PC-9 (cell line): ENCODE measurements around the gene GRM7. TPM values are rescaled to one million over a fixed set of nuclear protein-coding genes. Genes with fewer than 3 reads are reported as not detected.

Source experiments
- BruUV-seq: library from RNA; stranded (reverse); fragments of 400-500 nt; replicated peaks from 2 replicates; lab custom pipeline; 2021; lab: Mats Ljungman, UMichigan
- CTCF ChIA-PET: fragments of 300-600 bp; sonication (Branson Sonifier 250); formaldehyde crosslinking; loops from one replicate; lab custom pipeline; 2022; ENCODE audit warnings: antibody characterized with exemption; lab: Charles Lee
- POLR2A ChIA-PET: fragments of 300-600 bp; sonication (Branson Sonifier 250); formaldehyde crosslinking; loops from one replicate; lab custom pipeline; 2022; ENCODE audit warnings: antibody characterized with exemption; ENCODE audit not compliant: unreplicated experiment; lab: Charles Lee
- DNase-seq, 2 experiments: peaks; one replicate each; pipeline versions ENCODE4 v3.0.0 to v3.0.0-alpha.2; 2015 to 2022; ENCODE audit warnings: mixed read lengths in 1 of 2
- H2AFZ ChIP-seq: fragments of 200-600 bp; sonication (generic); 2 replicates; pipeline ENCODE4 v1.8.1; 2017; ENCODE audit warnings: antibody characterized with exemption
- H3F3A ChIP-seq: fragments of 200-600 bp; sonication (generic); 2 replicates; pipeline ENCODE4 v1.8.1; 2017; ENCODE audit warnings: antibody characterized with exemption, mild to moderate bottlenecking, low read depth; ENCODE audit not compliant: insufficient read depth
- H3K27ac ChIP-seq: fragments of 200-600 bp; sonication (generic); 2 replicates; pipeline ENCODE4 v1.6.1; 2016; ENCODE audit warnings: mixed run types
- H3K27me3 ChIP-seq: fragments of 200-600 bp; sonication (generic); 2 replicates; pipeline ENCODE4 v1.6.1; 2016; ENCODE audit warnings: low read depth, mixed run types; ENCODE audit not compliant: insufficient read depth
- H3K36me3 ChIP-seq: fragments of 200-600 bp; sonication (generic); 2 replicates; pipeline ENCODE4 v1.6.1; 2016; ENCODE audit warnings: low read depth, mixed run types
- H3K4me1 ChIP-seq: fragments of 200-600 bp; sonication (generic); replicated peaks from 2 replicates; pipeline ENCODE4 v1.6.1; 2016; ENCODE audit warnings: mixed run types; ENCODE audit not compliant: insufficient read depth
- H3K4me2 ChIP-seq: fragments of 200-600 bp; sonication (generic); 2 replicates; pipeline ENCODE4 v1.6.1; 2017; ENCODE audit warnings: mixed run types
- H3K4me3 ChIP-seq: fragments of 200-600 bp; sonication (generic); 2 replicates; pipeline ENCODE4 v1.6.1; 2016; ENCODE audit warnings: mixed run types
- H3K79me2 ChIP-seq: fragments of 200-600 bp; sonication (generic); 2 replicates; pipeline ENCODE4 v1.6.1; 2017; ENCODE audit warnings: low read depth, mixed run types
- H3K9me2 ChIP-seq: fragments of 200-600 bp; sonication (generic); 2 replicates; pipeline ENCODE4 v1.8.1; 2017; ENCODE audit warnings: mild to moderate bottlenecking; ENCODE audit not compliant: insufficient read depth
- H3K9me3 ChIP-seq: fragments of 200-600 bp; sonication (generic); 2 replicates; pipeline ENCODE4 v1.8.1; 2016; ENCODE audit warnings: low read depth; ENCODE audit not compliant: insufficient read depth
- H4K20me1 ChIP-seq: fragments of 200-600 bp; sonication (generic); 2 replicates; pipeline ENCODE4 v1.8.1; 2017; ENCODE audit not compliant: insufficient read depth
- CTCF ChIP-seq: fragments of 200-600 bp; sonication (generic); conservative IDR thresholded peaks from 2 replicates; pipeline ENCODE4 v1.6.1; 2017; ENCODE audit warnings: mixed run types, antibody characterized with exemption, mild to moderate bottlenecking, moderate library complexity
- EZH2 ChIP-seq: fragments of 200-600 bp; sonication (generic); IDR thresholded peaks from 2 replicates; pipeline ENCODE4 v1.8.0; 2017; ENCODE audit warnings: antibody characterized with exemption, low read depth
- intact Hi-C: fragments of 100-400 bp; cut with micrococcal nuclease; formaldehyde crosslinking; loops from one replicate; pipeline ENCODE4 v1.10.0; 2022; ENCODE audit not compliant: unreplicated experiment
- total RNA-seq: library from RNA; stranded (reverse); gene quantifications from 2 replicates; pipeline ENCODE4 v1.2.3, GENCODE V29; 2021

Gene GRM7
- total RNA-seq, 1 experiment from 2014 or later: not detected

GRCh38 chr3:7620401-7620800, 759.5 kb downstream of the GRM7 start:
- no TSS peak for BruUV-seq
- Histone ChIP-seq H3F3A (no peaks in the 10 kb centered on the region), H3K27me3 (no peaks in the 10 kb centered on the region; the same call in 1 of the 2 replicates), H3K79me2 (no peaks in the 10 kb centered on the region), H3K9me3 (no peaks in the 10 kb centered on the region), H3K4me2 (no peak overlapping the region), H3K4me1 (no peaks in the 10 kb centered on the region), H3K9me2 (no peaks in the 10 kb centered on the region), H3K27ac (no peak overlapping the region), H3K36me3 (no peaks in the 10 kb centered on the region), H4K20me1 (no peaks in the 10 kb centered on the region), H3K4me3 (no peak overlapping the region), H2AFZ (no peak overlapping the region)
- ChIA-PET POLR2A (no interaction called here), CTCF (no interaction called here)
- no peak for DNase-seq
- intact Hi-C loops: no loop called here
- TF ChIP-seq EZH2 (no peak), CTCF (no peak)

GRCh38 chr3:7621046-7621630, 760.2 kb downstream of the GRM7 start:
- no peaks in the 10 kb centered on the region for H4K20me1 ChIP-seq
- TF ChIP-seq EZH2 (no peak), CTCF (no peak)
- no peak for DNase-seq
- H3K27ac ChIP-seq: no peak overlapping the region
- no TSS peak for BruUV-seq
- intact Hi-C loops: no loop called here
- H3K9me3 ChIP-seq: no peaks in the 10 kb centered on the region
- no peaks in the 10 kb centered on the region for H3K9me2 ChIP-seq
- no peaks in the 10 kb centered on the region for H3K79me2 ChIP-seq
- no peak overlapping the region for H3K4me3 ChIP-seq
- no peaks in the 10 kb centered on the region for H3K36me3 ChIP-seq
- H3K4me2 ChIP-seq: no peak overlapping the region
- no peaks in the 10 kb centered on the region for H3F3A ChIP-seq
- ChIA-PET POLR2A (no interaction called here), CTCF (interaction anchor here (0.7 kb wide), 1 partner anchor 37 kb away, joined by 3 read pairs; no protein-coding TSS in a partner anchor)
- no peak overlapping the region for H2AFZ ChIP-seq
- H3K27me3 ChIP-seq: no peaks in the 10 kb centered on the region; the same call in 1 of the 2 replicates
- H3K4me1 ChIP-seq: no peaks in the 10 kb centered on the region

GRCh38 chr3:7621651-7622050, 760.7 kb downstream of the GRM7 start:
- TF ChIP-seq EZH2 (no peak), CTCF (no peak)
- Histone ChIP-seq H3K36me3 (no peaks in the 10 kb centered on the region), H3K4me1 (no peaks in the 10 kb centered on the region), H3K4me2 (no peak overlapping the region), H3K27me3 (no peaks in the 10 kb centered on the region; the same call in 1 of the 2 replicates), H3F3A (no peaks in the 10 kb centered on the region), H4K20me1 (no peaks in the 10 kb centered on the region), H3K9me3 (no peaks in the 10 kb centered on the region), H3K9me2 (no peaks in the 10 kb centered on the region), H2AFZ (no peak overlapping the region), H3K4me3 (no peak overlapping the region), H3K79me2 (no peaks in the 10 kb centered on the region), H3K27ac (no peak overlapping the region)
- CTCF ChIA-PET: interaction anchor here (0.7 kb wide), 1 partner anchor 36 kb away, joined by 3 read pairs; no protein-coding TSS in a partner anchor
- DNase-seq: no peak
- intact Hi-C loops: no loop called here
- BruUV-seq: no TSS peak
- POLR2A ChIA-PET: no interaction called here
